Uterus (tissue), 4 donors: Measurements from ENCODE around the gene BSN. TPM values are rescaled to one million over a fixed set of nuclear protein-coding genes. Genes with fewer than 3 reads are reported as not detected.

Experiments used
- DNase-seq, 2 donors: peaks; one replicate each; pipeline ENCODE4 v3.0.0-alpha.2; 2019 to 2020
- H3K27ac ChIP-seq, 2 donors: fragments of 200-600 bp; sonication (generic); 1 replicate in 1 of 2; 2 replicates in 1 of 2; pipeline ENCODE4 v1.5.1; 2016 to 2018
- H3K27me3 ChIP-seq, 2 donors: fragments of 200-600 bp; sonication (generic); one replicate each; pipeline ENCODE4 v1.5.1; 2018 to 2019; ENCODE audit warnings: control low read depth in 1 of 2
- H3K36me3 ChIP-seq, 2 donors: fragments of 200-600 bp; sonication (generic); one replicate each; pipeline ENCODE4 v1.5.1; 2019; ENCODE audit warnings: control low read depth in 1 of 2
- H3K4me1 ChIP-seq, 2 donors: fragments of 200-600 bp; sonication (generic); one replicate each; pipeline ENCODE4 v1.5.1; 2018 to 2019; ENCODE audit warnings: control low read depth in 1 of 2
- H3K4me3 ChIP-seq, 2 donors: fragments of 200-600 bp; sonication (generic); 1 replicate in 1 of 2; 2 replicates in 1 of 2; pipeline ENCODE4 v1.5.1; 2018 to 2019; ENCODE audit warnings: mild to moderate bottlenecking in 1 of 2
- H3K9me3 ChIP-seq, 2 donors: fragments of 200-600 bp; sonication (generic); one replicate each; pipeline ENCODE4 v1.5.1; 2019; ENCODE audit warnings: control low read depth in 1 of 2
- POLR2A ChIP-seq, 2 donors: fragments of 450-650 bp; IDR thresholded peaks; one replicate each; pipeline ENCODE4 v1.6.1; 2016; ENCODE audit warnings: antibody characterized with exemption in 2 of 2, mild to moderate bottlenecking in 1 of 2, moderate library complexity in 1 of 2
- intact Hi-C: fragments of 100-400 bp; cut with DNase I; formaldehyde crosslinking; loops from one replicate; pipeline ENCODE4 v1.15.1; 2023; ENCODE audit warnings: low total_unique reads
- total RNA-seq, 4 donors: library from RNA; depleted of rRNA in 3 of 4; stranded (reverse); fragments of >200 nt in 3 of 4; gene quantifications; one replicate each; pipeline versions ENCODE4 v1.1.0 to v1.2.4, GENCODE V29; 2014 to 2023
- TF ChIP-seq, protein P1 (sequence below), 4 experiments: fragments of 200-600 bp in 2 of 4; fragments of 450-650 bp in 2 of 4; sonication (generic) in 2 of 4; IDR thresholded peaks; one replicate each; pipeline ENCODE4 v1.5.1; 2016 to 2019; ENCODE audit warnings: antibody characterized with exemption in 4 of 4, mild to moderate bottlenecking in 2 of 4, moderate library complexity in 1 of 4
- donor health status: DM: yes; HTN: yes; CAD: no.

The BSN gene
- total RNA-seq, 4 donors from 2014 or later, result 0.29 to 0.95 (median 0.60) TPM

GRCh38 chr3:49662021-49662420 is 107.7 kb downstream of the BSN start:
- no peak overlapping the region for H3K4me3 ChIP-seq
- intact Hi-C loops, result no loop called here
- no peaks in the 10 kb centered on the region for H3K4me1 ChIP-seq
- no peak for DNase-seq
- no peak overlapping the region for H3K27ac ChIP-seq
- H3K9me3 ChIP-seq, result no peaks in the 10 kb centered on the region
- no peaks in the 10 kb centered on the region for H3K27me3 ChIP-seq
- TF ChIP-seq, protein P1, sequence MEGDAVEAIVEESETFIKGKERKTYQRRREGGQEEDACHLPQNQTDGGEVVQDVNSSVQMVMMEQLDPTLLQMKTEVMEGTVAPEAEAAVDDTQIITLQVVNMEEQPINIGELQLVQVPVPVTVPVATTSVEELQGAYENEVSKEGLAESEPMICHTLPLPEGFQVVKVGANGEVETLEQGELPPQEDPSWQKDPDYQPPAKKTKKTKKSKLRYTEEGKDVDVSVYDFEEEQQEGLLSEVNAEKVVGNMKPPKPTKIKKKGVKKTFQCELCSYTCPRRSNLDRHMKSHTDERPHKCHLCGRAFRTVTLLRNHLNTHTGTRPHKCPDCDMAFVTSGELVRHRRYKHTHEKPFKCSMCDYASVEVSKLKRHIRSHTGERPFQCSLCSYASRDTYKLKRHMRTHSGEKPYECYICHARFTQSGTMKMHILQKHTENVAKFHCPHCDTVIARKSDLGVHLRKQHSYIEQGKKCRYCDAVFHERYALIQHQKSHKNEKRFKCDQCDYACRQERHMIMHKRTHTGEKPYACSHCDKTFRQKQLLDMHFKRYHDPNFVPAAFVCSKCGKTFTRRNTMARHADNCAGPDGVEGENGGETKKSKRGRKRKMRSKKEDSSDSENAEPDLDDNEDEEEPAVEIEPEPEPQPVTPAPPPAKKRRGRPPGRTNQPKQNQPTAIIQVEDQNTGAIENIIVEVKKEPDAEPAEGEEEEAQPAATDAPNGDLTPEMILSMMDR (IDR thresholded peaks at IDR 0.05), result no peak
- no peak for TF ChIP-seq POLR2A (IDR thresholded peaks at IDR 0.05)
- H3K36me3 ChIP-seq, result no peaks in the 10 kb centered on the region

GRCh38 chr3:49662720-49663413 is 108.6 kb downstream of the BSN start:
- Histone ChIP-seq H3K27me3 (no peaks in the 10 kb centered on the region), H3K4me1 (no peaks in the 10 kb centered on the region), H3K4me3 (no peak overlapping the region), H3K27ac (no peak overlapping the region), H3K36me3 (no peaks in the 10 kb centered on the region), H3K9me3 (no peaks in the 10 kb centered on the region)
- no peak for TF ChIP-seq POLR2A (IDR thresholded peaks at IDR 0.05)
- TF ChIP-seq, protein P1 (IDR thresholded peaks at IDR 0.05), result no peak
- intact Hi-C loops, result no loop called here
- DNase-seq, result no peak

DNA sequence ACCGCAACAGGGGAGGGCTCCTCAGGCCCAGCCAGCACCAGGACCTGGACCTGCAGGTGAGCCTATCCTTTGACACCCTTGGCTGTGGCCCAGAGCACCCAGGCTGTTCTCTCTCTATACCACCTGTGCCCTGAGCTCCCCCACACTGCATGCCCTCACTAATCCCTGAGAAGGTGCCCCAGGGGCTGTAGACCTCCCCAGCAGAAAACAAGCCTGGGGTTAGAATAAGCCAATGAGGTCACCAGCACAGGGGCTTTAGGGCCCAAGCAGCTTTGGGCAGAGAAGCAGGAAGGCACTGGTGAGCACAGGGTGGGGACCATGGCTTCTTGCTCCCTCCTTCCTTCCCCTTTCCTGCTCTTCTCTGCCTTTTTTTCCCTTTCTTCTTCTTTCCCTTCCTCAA is 109.6 kb downstream of the BSN start:
- Histone ChIP-seq H3K27me3 (no peaks in the 10 kb centered on the region), H3K9me3 (no peaks in the 10 kb centered on the region), H3K4me3 (no peak overlapping the region), H3K4me1 (no peaks in the 10 kb centered on the region), H3K36me3 (no peaks in the 10 kb centered on the region), H3K27ac (no peak overlapping the region)
- intact Hi-C loops, result no loop called here
- DNase-seq, result no peak
- TF ChIP-seq, protein P1 (IDR thresholded peaks at IDR 0.05), result no peak
- TF ChIP-seq POLR2A (IDR thresholded peaks at IDR 0.05), result no peak

DNA sequence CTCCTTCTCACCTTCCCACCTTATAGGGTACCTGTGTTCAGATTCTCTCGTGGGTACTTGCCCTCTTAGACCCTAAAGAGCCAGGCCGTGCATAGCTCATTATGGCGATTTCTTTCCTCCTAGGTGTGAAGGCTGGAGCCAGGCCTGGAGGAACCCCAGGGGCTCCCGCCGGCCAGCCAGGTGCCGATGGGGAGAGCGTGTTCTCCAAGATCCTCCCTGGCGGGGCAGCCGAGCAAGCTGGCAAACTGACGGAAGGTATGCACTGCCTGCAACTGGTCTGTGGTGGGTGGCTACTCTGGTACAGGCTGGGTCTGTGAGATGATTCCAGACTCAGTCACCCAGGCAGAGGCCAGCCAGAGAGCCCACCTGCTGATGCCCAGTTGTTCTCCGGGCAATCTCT is 110.0 kb downstream of the BSN start:
- DNase-seq, result no peak
- H3K4me1 ChIP-seq, result no peaks in the 10 kb centered on the region
- no peak overlapping the region for H3K27ac ChIP-seq
- H3K9me3 ChIP-seq, result no peaks in the 10 kb centered on the region
- no peaks in the 10 kb centered on the region for H3K36me3 ChIP-seq
- TF ChIP-seq POLR2A (IDR thresholded peaks at IDR 0.05), result no peak
- TF ChIP-seq, protein P1 (IDR thresholded peaks at IDR 0.05), result no peak
- no peak overlapping the region for H3K4me3 ChIP-seq
- intact Hi-C loops, result no loop called here
- no peaks in the 10 kb centered on the region for H3K27me3 ChIP-seq

- H3K4me1 ChIP-seq, result no peaks in the 10 kb centered on the region
- no peaks in the 10 kb centered on the region for H3K36me3 ChIP-seq
- no peaks in the 10 kb centered on the region for H3K27me3 ChIP-seq
- TF ChIP-seq, protein P1 (IDR thresholded peaks at IDR 0.05), result no peak
- no peak for TF ChIP-seq POLR2A (IDR thresholded peaks at IDR 0.05)
- no peaks in the 10 kb centered on the region for H3K9me3 ChIP-seq
- DNase-seq, result no peak
- no peak overlapping the region for H3K4me3 ChIP-seq
- H3K27ac ChIP-seq, result no peak overlapping the region
- intact Hi-C loops, result loop anchor here (5.0 kb wide), 1 partner anchor 129 kb away; no protein-coding TSS in a partner anchor
Observed at GRCh38 chr3:49665822-49666519, 111.7 kb downstream of the BSN start.
